Endothelial cell (in vitro differentiated cells): ENCODE results near the gene ZCCHC24. TPM values are rescaled to one million over a fixed set of nuclear protein-coding genes. Genes with fewer than 3 reads are reported as not detected.

Experiments used
- DNase-seq: peaks from one replicate; pipeline ENCODE4 v3.0.0; 2021; ENCODE audit warnings: low spot score
- H3K27ac Mint-ChIP-seq: one replicate; pipeline ENCODE4 v1.8.0; 2021; ENCODE audit warnings: mixed read lengths, inconsistent platforms; ENCODE audit not compliant: unreplicated experiment
- H3K27me3 Mint-ChIP-seq: one replicate; pipeline ENCODE4 v1.8.0; 2021; ENCODE audit warnings: mild to moderate bottlenecking, moderate library complexity, mixed read lengths, inconsistent platforms; ENCODE audit not compliant: unreplicated experiment
- H3K36me3 Mint-ChIP-seq: one replicate; pipeline ENCODE4 v1.8.0; 2021; ENCODE audit warnings: mild to moderate bottlenecking, low read depth, mixed read lengths, inconsistent platforms; ENCODE audit not compliant: unreplicated experiment
- H3K4me1 Mint-ChIP-seq: one replicate; pipeline ENCODE4 v1.8.0; 2021; ENCODE audit warnings: mild to moderate bottlenecking, mixed read lengths, inconsistent platforms; ENCODE audit not compliant: unreplicated experiment
- H3K4me3 Mint-ChIP-seq: one replicate; pipeline ENCODE4 v1.8.0; 2021; ENCODE audit warnings: mild to moderate bottlenecking, mixed read lengths, inconsistent platforms; ENCODE audit not compliant: unreplicated experiment
- H3K9me3 Mint-ChIP-seq: one replicate; pipeline ENCODE4 v1.8.0; 2021; ENCODE audit warnings: mixed read lengths, inconsistent platforms; ENCODE audit not compliant: unreplicated experiment
- total RNA-seq: library from RNA; stranded (reverse); fragmentation: NEBNext Ultra II Directional; extraction: Animal tissue kit (Norgen Biotek cat#: 25700); gene quantifications from one replicate; pipeline ENCODE4 v1.2.1, GENCODE V29; 2021; ENCODE audit not compliant: unreplicated experiment
- TF ChIP-seq, protein P1 (sequence below): fragments of 200-600 bp; sonication (generic); IDR thresholded peaks from one replicate; pipeline ENCODE4 v1.5.0; 2021; ENCODE audit warnings: antibody characterized with exemption; ENCODE audit not compliant: unreplicated experiment

The ZCCHC24 gene
- total RNA-seq, 1 donor from 2014 or later, result 60.0 TPM

DNA sequence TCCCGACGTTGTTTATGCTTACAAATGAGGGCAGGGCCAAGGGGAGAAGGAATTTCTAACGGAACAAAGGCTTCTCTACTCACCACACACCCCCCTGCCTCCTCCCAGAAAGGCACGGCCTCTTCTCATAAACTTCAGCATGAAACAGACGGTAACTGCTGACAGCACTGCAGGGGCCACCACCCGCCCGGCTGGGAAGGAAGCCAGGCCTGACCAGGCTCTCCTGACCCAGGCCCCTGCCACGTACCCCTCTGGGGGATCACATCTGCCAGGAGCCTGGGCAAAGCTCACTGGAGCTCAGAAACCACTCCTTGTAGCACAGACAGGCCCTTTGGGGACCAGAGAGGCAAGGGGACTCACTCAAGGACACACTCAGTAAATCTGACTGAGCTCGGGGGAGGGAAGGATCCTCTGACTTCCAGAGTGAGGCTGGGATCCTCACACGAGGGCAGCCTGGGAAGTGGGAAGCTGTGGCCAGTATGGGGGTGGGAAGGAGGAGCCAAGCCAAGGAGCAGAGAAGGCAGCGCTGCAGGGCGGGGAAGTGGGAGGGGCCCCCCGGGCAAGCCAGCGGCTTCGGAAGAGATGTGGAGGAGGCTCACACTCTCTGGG is 46.1 kb downstream of the ZCCHC24 start:
- peak; percentile 67 for DNase-seq
- Mint-ChIP-seq H3K9me3 (no peaks in the 10 kb centered on the region), H3K27ac (peak overlapping the region; percentile 85), H3K27me3 (peaks cover 17% of the 10 kb centered on the region), H3K36me3 (peaks cover 31% of the 10 kb centered on the region), H3K4me3 (peak overlapping the region; percentile 47), H3K4me1 (peaks cover 66% of the 10 kb centered on the region)
- TF ChIP-seq, protein P1, sequence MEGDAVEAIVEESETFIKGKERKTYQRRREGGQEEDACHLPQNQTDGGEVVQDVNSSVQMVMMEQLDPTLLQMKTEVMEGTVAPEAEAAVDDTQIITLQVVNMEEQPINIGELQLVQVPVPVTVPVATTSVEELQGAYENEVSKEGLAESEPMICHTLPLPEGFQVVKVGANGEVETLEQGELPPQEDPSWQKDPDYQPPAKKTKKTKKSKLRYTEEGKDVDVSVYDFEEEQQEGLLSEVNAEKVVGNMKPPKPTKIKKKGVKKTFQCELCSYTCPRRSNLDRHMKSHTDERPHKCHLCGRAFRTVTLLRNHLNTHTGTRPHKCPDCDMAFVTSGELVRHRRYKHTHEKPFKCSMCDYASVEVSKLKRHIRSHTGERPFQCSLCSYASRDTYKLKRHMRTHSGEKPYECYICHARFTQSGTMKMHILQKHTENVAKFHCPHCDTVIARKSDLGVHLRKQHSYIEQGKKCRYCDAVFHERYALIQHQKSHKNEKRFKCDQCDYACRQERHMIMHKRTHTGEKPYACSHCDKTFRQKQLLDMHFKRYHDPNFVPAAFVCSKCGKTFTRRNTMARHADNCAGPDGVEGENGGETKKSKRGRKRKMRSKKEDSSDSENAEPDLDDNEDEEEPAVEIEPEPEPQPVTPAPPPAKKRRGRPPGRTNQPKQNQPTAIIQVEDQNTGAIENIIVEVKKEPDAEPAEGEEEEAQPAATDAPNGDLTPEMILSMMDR, result no peak

DNA sequence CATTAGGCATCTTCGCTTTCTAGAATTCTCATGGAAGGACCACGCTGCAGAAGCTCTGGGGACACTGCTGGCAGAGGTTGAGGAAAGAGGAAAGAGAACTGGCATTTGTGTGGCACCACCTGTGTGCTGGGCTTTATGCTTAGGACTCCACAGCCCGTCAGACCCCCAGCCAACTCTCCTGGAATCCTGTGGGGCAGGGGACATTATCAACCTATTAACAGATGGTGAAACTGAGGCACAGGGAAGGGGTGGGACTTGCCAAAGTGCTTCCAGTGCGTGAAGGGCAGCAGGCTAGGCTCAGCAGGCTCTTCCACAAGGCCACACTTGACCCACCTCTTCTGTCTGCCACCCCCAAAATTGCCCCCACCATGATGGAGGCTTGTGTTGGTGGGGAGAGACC is 46.8 kb downstream of the ZCCHC24 start:
- peak overlapping the region; percentile 15 for H3K4me3 Mint-ChIP-seq
- TF ChIP-seq, protein P1, result no peak
- peak overlapping the region; percentile 85 for H3K27ac Mint-ChIP-seq
- H3K9me3 Mint-ChIP-seq, result no peaks in the 10 kb centered on the region
- H3K27me3 Mint-ChIP-seq, result peaks cover 13% of the 10 kb centered on the region
- no peak for DNase-seq
- H3K36me3 Mint-ChIP-seq, result peaks cover 38% of the 10 kb centered on the region
- peaks cover 65% of the 10 kb centered on the region for H3K4me1 Mint-ChIP-seq

DNA sequence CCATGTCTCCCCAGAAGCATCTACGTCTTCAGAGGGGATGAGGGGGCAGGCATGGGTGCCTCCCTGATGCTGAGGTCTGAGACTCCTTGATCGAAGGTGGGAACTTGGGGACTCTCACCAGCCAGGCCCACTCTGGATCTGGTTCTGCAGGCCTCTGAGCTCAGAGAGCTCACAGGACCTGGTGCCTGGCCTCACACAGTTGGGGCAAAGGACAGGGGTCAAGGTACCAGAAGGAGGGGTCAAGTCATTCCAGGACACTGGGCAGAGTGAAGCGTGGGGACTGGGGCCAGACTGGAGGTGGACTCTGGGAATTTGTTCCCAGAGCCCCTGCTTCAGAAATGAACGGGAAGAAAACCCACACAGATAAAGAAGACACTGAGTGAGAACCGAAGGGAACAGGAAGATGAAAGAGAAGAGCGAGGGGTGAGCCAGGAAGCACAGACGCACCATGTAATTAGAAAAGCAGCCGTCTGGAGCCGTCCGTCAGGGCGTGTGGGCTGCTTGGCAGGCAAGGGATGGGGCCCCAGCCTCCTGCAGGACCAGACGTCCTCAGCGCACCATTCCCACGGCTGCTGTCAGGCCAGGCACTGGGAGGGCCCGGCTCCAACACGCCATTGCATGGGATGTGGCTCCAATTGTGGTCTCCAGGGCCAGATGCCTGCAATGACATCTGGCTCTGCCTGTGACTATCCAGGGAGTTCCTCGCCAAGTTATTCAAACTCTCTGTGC is 47.7 kb downstream of the ZCCHC24 start:
- DNase-seq, result no peak
- H3K27ac Mint-ChIP-seq, result peak overlapping the region; percentile 82
- TF ChIP-seq, protein P1, result no peak
- peaks cover 57% of the 10 kb centered on the region for H3K4me1 Mint-ChIP-seq
- H3K9me3 Mint-ChIP-seq, result no peaks in the 10 kb centered on the region
- H3K36me3 Mint-ChIP-seq, result peaks cover 43% of the 10 kb centered on the region
- H3K4me3 Mint-ChIP-seq, result peak overlapping the region; percentile 76
- peaks cover 12% of the 10 kb centered on the region for H3K27me3 Mint-ChIP-seq

DNA sequence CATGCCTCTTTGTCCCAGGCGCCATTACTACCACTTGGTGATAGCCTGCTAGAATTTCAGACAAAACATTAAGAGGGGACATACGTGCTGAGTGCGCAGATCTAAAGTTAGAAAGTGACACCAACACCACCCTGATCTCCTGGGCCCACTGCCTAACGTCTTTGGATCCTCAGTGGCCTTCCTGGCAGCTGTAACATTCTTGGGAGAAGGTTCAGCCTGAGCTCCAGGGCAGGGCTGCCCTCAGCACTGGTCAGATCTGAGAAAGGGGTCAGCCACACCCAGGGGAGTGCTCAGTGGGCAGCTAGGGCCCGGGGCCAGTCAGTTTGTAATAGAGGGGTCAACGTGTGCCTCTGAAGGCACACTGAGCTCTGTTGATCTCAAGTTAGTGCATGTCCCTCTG is 48.4 kb downstream of the ZCCHC24 start:
- H3K27ac Mint-ChIP-seq, result no peak overlapping the region
- peaks cover 55% of the 10 kb centered on the region for H3K4me1 Mint-ChIP-seq
- TF ChIP-seq, protein P1, result no peak
- no peaks in the 10 kb centered on the region for H3K9me3 Mint-ChIP-seq
- DNase-seq, result no peak
- peaks cover 16% of the 10 kb centered on the region for H3K27me3 Mint-ChIP-seq
- no peak overlapping the region for H3K4me3 Mint-ChIP-seq
- H3K36me3 Mint-ChIP-seq, result peaks cover 48% of the 10 kb centered on the region

DNA sequence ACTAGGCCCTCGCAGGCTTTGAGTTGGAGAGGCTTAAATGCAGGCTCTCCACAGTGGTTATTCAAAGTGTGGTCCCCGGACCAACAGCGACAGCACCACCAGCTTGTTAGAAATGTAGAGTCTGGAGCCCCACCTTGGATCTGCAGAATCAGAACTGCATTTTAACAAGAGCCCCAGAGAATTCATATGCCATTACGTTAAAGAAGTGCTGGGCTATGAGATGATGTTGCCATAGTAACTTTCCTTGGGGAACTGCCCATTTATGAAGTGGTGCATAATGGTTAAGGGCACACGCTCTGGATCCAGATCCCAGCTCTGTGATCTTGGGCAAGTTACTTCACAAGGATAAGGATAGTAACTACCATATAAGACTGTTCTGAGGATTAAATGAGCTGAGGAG is 48.9 kb downstream of the ZCCHC24 start:
- H3K4me3 Mint-ChIP-seq, result no peak overlapping the region
- no peak for DNase-seq
- H3K9me3 Mint-ChIP-seq, result no peaks in the 10 kb centered on the region
- H3K27ac Mint-ChIP-seq, result no peak overlapping the region
- peaks cover 18% of the 10 kb centered on the region for H3K27me3 Mint-ChIP-seq
- H3K36me3 Mint-ChIP-seq, result peaks cover 52% of the 10 kb centered on the region
- peaks cover 51% of the 10 kb centered on the region for H3K4me1 Mint-ChIP-seq
- TF ChIP-seq, protein P1, result no peak
